IMR-90 (cell line): ENCODE measurements around the gene FAM234A. TPM values are rescaled to one million over a fixed set of nuclear protein-coding genes. Genes with fewer than 3 reads are reported as not detected.

Source experiments
- ATAC-seq: fragments of 200-7000 bp; cut with Tn5 transposase; 2 replicates; pipeline ENCODE4 v1.9.1; 2020; ENCODE audit warnings: low read depth, mild to moderate bottlenecking, moderate library complexity
- BruUV-seq: library from RNA; stranded (reverse); fragments of 400-500 nt; replicated peaks from 2 replicates; lab custom pipeline; 2021; lab: Mats Ljungman, UMichigan
- CTCF ChIA-PET: fragments of 300-600 bp; formaldehyde crosslinking; extraction: SDS; loops from one replicate; lab custom pipeline; 2021; ENCODE audit warnings: antibody characterized with exemption; lab: Yijun Ruan, JAX
- POLR2A ChIA-PET: fragments of 300-600 bp; sonication (Branson Sonifier 250); formaldehyde crosslinking; loops from one replicate; lab custom pipeline; 2022; ENCODE audit warnings: antibody characterized with exemption; ENCODE audit not compliant: unreplicated experiment; lab: Charles Lee
- DNase-seq: peaks from one replicate; pipeline ENCODE4 v3.0.0; 2013
- H2AFZ ChIP-seq: replicated peaks from 2 replicates; pipeline ENCODE3; 2013; ENCODE audit warnings: low read length, mild to moderate bottlenecking; ENCODE audit not compliant: poor library complexity
- H2AK5ac ChIP-seq: 2 replicates; pipeline ENCODE4 v1.6.1; 2013; ENCODE audit warnings: low read depth, low read length, inconsistent platforms
- H2AK9ac ChIP-seq: replicated peaks from 2 replicates; pipeline ENCODE3; 2013; ENCODE audit warnings: mild to moderate bottlenecking, low read depth, low read length, moderate library complexity; ENCODE audit not compliant: poor library complexity
- H2BK120ac ChIP-seq: 2 replicates; pipeline ENCODE4 v1.6.1; 2013; ENCODE audit warnings: low read depth, low read length, inconsistent platforms
- H2BK15ac ChIP-seq: 3 replicates; pipeline ENCODE4 v1.6.1; 2013; ENCODE audit warnings: low read depth, low read length, inconsistent platforms
- H2BK20ac ChIP-seq: 2 replicates; pipeline ENCODE4 v1.6.1; 2013; ENCODE audit warnings: low read depth, mild to moderate bottlenecking, inconsistent platforms, low read length, moderate library complexity
- H2BK5ac ChIP-seq: 2 replicates; pipeline ENCODE4 v1.6.1; 2013; ENCODE audit warnings: mild to moderate bottlenecking, low read depth, low read length, inconsistent platforms; ENCODE audit not compliant: poor library complexity, severe bottlenecking
- H3K14ac ChIP-seq: replicated peaks from 2 replicates; pipeline ENCODE4 v1.6.1; 2013; ENCODE audit warnings: low read depth, low read length, inconsistent platforms
- H3K18ac ChIP-seq: 2 replicates; pipeline ENCODE4 v1.6.1; 2013; ENCODE audit warnings: low read depth, low read length, control low read depth
- H3K23ac ChIP-seq: 2 replicates; pipeline ENCODE4 v1.6.1; 2013; ENCODE audit warnings: low read depth, low read length, inconsistent platforms
- H3K27ac ChIP-seq: 2 replicates; pipeline ENCODE4 v1.5.1; 2013; ENCODE audit warnings: mild to moderate bottlenecking, control low read depth, low read length; ENCODE audit not compliant: insufficient read depth
- H3K27me3 ChIP-seq: 2 replicates; pipeline ENCODE4 v1.6.1; 2013; ENCODE audit warnings: low read length; ENCODE audit not compliant: control insufficient read depth, insufficient read depth
- H3K36me3 ChIP-seq: 2 replicates; pipeline ENCODE4 v1.6.1; 2013; ENCODE audit warnings: low read length, mixed read lengths; ENCODE audit not compliant: control insufficient read depth, insufficient read depth
- H3K4ac ChIP-seq: 2 replicates; pipeline ENCODE4 v1.6.1; 2013; ENCODE audit warnings: low read depth, low read length, inconsistent platforms
- H3K4me1 ChIP-seq: 2 replicates; pipeline ENCODE4 v1.6.1; 2013; ENCODE audit warnings: low read length, mixed read lengths; ENCODE audit not compliant: control insufficient read depth, insufficient read depth
- H3K4me2 ChIP-seq: 2 replicates; pipeline ENCODE4 v1.6.1; 2013; ENCODE audit warnings: low read depth, mild to moderate bottlenecking, control low read depth, low read length, moderate library complexity
- H3K4me3 ChIP-seq: 2 replicates; pipeline ENCODE4 v1.5.1; 2013; ENCODE audit warnings: low read depth, mild to moderate bottlenecking, control low read depth, low read length, moderate library complexity; ENCODE audit not compliant: insufficient read depth
- H3K56ac ChIP-seq: 2 replicates; pipeline ENCODE4 v1.6.1; 2013; ENCODE audit warnings: low read length, inconsistent platforms; ENCODE audit not compliant: insufficient read depth; ENCODE audit errors: extremely low read depth
- H3K79me1 ChIP-seq, 2 experiments: 2 replicates each; pipeline ENCODE4 v1.6.1; 2013; ENCODE audit warnings: low read length in 2 of 2, inconsistent platforms in 1 of 2, low read depth in 1 of 2
- H3K9ac ChIP-seq: 2 replicates; pipeline ENCODE4 v1.6.1; 2013; ENCODE audit warnings: low read depth, low read length, control low read depth
- H3K9me1 ChIP-seq: 2 replicates; pipeline ENCODE4 v1.6.1; 2013; ENCODE audit warnings: low read length, inconsistent platforms; ENCODE audit not compliant: insufficient read depth
- H3K9me3 ChIP-seq: 2 replicates; pipeline ENCODE4 v1.6.1; 2013; ENCODE audit warnings: low read length; ENCODE audit not compliant: control insufficient read depth, insufficient read depth
- H4K20me1 ChIP-seq: 2 replicates; pipeline ENCODE4 v1.6.1; 2013; ENCODE audit warnings: low read length, inconsistent platforms; ENCODE audit not compliant: insufficient read depth
- H4K5ac ChIP-seq: 2 replicates; pipeline ENCODE4 v1.6.1; 2013; ENCODE audit warnings: mild to moderate bottlenecking, low read depth, low read length, control low read depth
- H4K8ac ChIP-seq, 2 experiments: 2 replicates each; pipeline ENCODE4 v1.6.1; 2013; ENCODE audit warnings: low read depth in 2 of 2, low read length in 2 of 2, control low read depth in 1 of 2, inconsistent platforms in 1 of 2
- H4K91ac ChIP-seq: 2 replicates; pipeline ENCODE4 v1.6.1; 2013; ENCODE audit warnings: low read depth, low read length, inconsistent platforms; ENCODE audit not compliant: insufficient read depth
- BHLHE40 ChIP-seq: fragments of 150-350 bp; IDR thresholded peaks from 2 replicates; pipeline ENCODE4 v1.6.1; 2016; ENCODE audit warnings: mild to moderate bottlenecking, low read depth, low read length
- CEBPB ChIP-seq: IDR thresholded peaks from 2 replicates; pipeline ENCODE4 v1.6.1; 2012; ENCODE audit warnings: low read depth, low read length, improper control_type of control experiment
- CHD1 ChIP-seq: IDR thresholded peaks from 2 replicates; pipeline ENCODE4 v1.6.1; 2012; ENCODE audit warnings: low read depth, low read length, improper control_type of control experiment
- CTCF ChIP-seq: conservative IDR thresholded peaks from 2 replicates; pipeline ENCODE4 v1.5.1; 2012; ENCODE audit warnings: mild to moderate bottlenecking, low read depth, low read length, improper control_type of control experiment
- ELK1 ChIP-seq: fragments of 150-350 bp; IDR thresholded peaks from 2 replicates; pipeline ENCODE4 v1.6.1; 2016; ENCODE audit warnings: low read depth, mild to moderate bottlenecking, low read length, moderate library complexity, borderline replicate concordance
- FOS ChIP-seq: fragments of 150-350 bp; IDR thresholded peaks from 2 replicates; pipeline ENCODE4 v1.6.1; 2016; ENCODE audit warnings: low read depth, low read length
- MAFK ChIP-seq: IDR thresholded peaks from 2 replicates; pipeline ENCODE4 v1.6.1; 2012; ENCODE audit warnings: low read depth, low read length, improper control_type of control experiment
- MAZ ChIP-seq: IDR thresholded peaks from 2 replicates; pipeline ENCODE4 v1.6.1; 2012; ENCODE audit warnings: low read depth, mild to moderate bottlenecking, low read length, improper control_type of control experiment, moderate library complexity, borderline replicate concordance
- MXI1 ChIP-seq: IDR thresholded peaks from 2 replicates; pipeline ENCODE4 v1.6.1; 2012; ENCODE audit warnings: low read depth, mild to moderate bottlenecking, low read length, moderate library complexity, borderline replicate concordance
- NFE2L2 ChIP-seq: fragments of 150-350 bp; IDR thresholded peaks from 2 replicates; pipeline ENCODE4 v1.6.1; 2016; ENCODE audit warnings: low read depth, mild to moderate bottlenecking, low read length
- POLR2A ChIP-seq: IDR thresholded peaks from 2 replicates; pipeline ENCODE4 v1.6.1; 2012; ENCODE audit warnings: mild to moderate bottlenecking, low read depth, low read length
- RAD21 ChIP-seq: IDR thresholded peaks from 2 replicates; pipeline ENCODE4 v1.6.1; 2012; ENCODE audit warnings: low read length, improper control_type of control experiment
- RCOR1 ChIP-seq: IDR thresholded peaks from 2 replicates; pipeline ENCODE4 v1.6.1; 2012; ENCODE audit warnings: mild to moderate bottlenecking, low read length, improper control_type of control experiment; ENCODE audit not compliant: insufficient replicate concordance
- RFX5 ChIP-seq: IDR thresholded peaks from 2 replicates; pipeline ENCODE4 v1.8.0; 2012; ENCODE audit warnings: low read depth, mild to moderate bottlenecking, low read length, moderate library complexity
- SMC3 ChIP-seq: fragments of 150-350 bp; IDR thresholded peaks from 2 replicates; pipeline ENCODE4 v1.6.1; 2016; ENCODE audit warnings: low read depth, mild to moderate bottlenecking, antibody characterized with exemption, low read length, moderate library complexity
- USF2 ChIP-seq: fragments of 150-350 bp; IDR thresholded peaks from 2 replicates; pipeline ENCODE4 v1.6.1; 2017; ENCODE audit warnings: mild to moderate bottlenecking, antibody characterized with exemption, low read length, low read depth
- WGBS, 2 experiments: methylation state at CpG; one replicate each; pipeline versions ENCODE4 v1.1.5 to v1.1.7; 2013; ENCODE audit warnings: missing lambda C conversion rate in 2 of 2; ENCODE audit not compliant: insufficient read length in 1 of 2; ENCODE audit errors: extremely low coverage in 2 of 2; 5-methylcytosine and 5-hydroxymethylcytosine counted together
- dilution Hi-C: fragments of 300-500 bp; cut with HindIII; formaldehyde crosslinking; loops from one replicate; pipeline ENCODE4 v1.14.3; 2018; ENCODE audit warnings: low sequenced_read_pairs; ENCODE audit not compliant: unreplicated experiment
- in situ Hi-C: fragments of 300-500 bp; cut with MboI; formaldehyde crosslinking; loops from 3 replicates; pipeline ENCODE4 v1.14.3; 2019; ENCODE audit warnings: low sequenced_read_pairs, inconsistent platforms, mixed read lengths
- intact Hi-C: fragments of 100-400 bp; cut with micrococcal nuclease; formaldehyde crosslinking; loops from 2 replicates; pipeline ENCODE4 v1.10.0; 2022
- polyA plus RNA-seq, 3 experiments: library from polyadenylated mRNA; depleted of rRNA; stranded (reverse); fragments of >200 nt; gene quantifications; 2 replicates each; pipeline ENCODE4 v1.2.3, GENCODE V29; 2012; ENCODE audit warnings: low replicate concordance in 1 of 3
- total RNA-seq: library from RNA; depleted of rRNA; stranded (reverse); fragments of >200 nt; gene quantifications from 2 replicates; pipeline ENCODE4 v1.2.3, GENCODE V29; 2012

FAM234A gene
- total and polyA plus RNA-seq, 2 of the 4 experiments (the other 2 are of a cell fraction): 30.3 to 64.2 TPM

DNA sequence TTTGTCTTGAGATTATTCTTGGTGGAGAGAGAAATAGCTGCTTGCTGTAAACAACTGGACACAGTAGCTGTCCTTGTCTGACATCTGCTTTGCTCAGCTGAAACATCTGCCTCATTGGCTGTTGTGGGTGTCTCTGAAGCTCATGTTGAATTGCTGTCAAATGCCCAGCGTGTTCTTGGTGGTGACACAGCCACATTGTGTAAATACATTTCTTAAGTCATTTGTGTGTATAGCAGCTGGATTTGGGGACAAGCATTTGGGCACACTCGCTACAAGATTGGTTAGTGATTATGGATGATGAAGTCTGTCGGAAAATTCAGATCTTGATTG, 5.3 kb downstream of the FAM234A start:
- ChIA-PET POLR2A (no interaction called here), CTCF (interaction anchor here (1.3 to 1.6 kb wide), 2 partner anchors 12 to 133 kb away, joined by 3 to 5 read pairs; no protein-coding TSS in a partner anchor)
- intact Hi-C loops: loop anchor here (5.0 kb wide), 1 partner anchor 92 kb away; no protein-coding TSS in a partner anchor
- Histone ChIP-seq H2AK5ac (no peak overlapping the region), H4K5ac (no peak overlapping the region), H2BK120ac (no peak overlapping the region), H3K4me2 (peak overlapping the region; percentile 12; the same call in 1 of the 2 replicates), H3K79me1 (peaks cover 23 to 45% of the 10 kb centered on the region in 2 experiments), H3K9me3 (no peaks in the 10 kb centered on the region), H4K20me1 (peaks cover 17% of the 10 kb centered on the region), H3K56ac (no peak overlapping the region), H2AFZ (no peak overlapping the region), H3K9me1 (0 out of 2 replicates have a peak, but pooled peaks cover 8% of the 10 kb centered on the region), H3K4me1 (peaks cover 4% of the 10 kb centered on the region), H4K91ac (no peak overlapping the region), H3K36me3 (no peaks in the 10 kb centered on the region), H3K18ac (no peak overlapping the region), H2BK15ac (no peak overlapping the region), H3K23ac (no peak overlapping the region), H4K8ac (no peak overlapping the region), H3K4me3 (no peak overlapping the region), H2BK20ac (no peak overlapping the region), H3K4ac (no peak overlapping the region), H2BK5ac (no peak overlapping the region), H2AK9ac (no peak overlapping the region), H3K9ac (no peak overlapping the region), H3K27ac (no peak overlapping the region), H3K14ac (no peak overlapping the region), H3K27me3 (no peaks in the 10 kb centered on the region)
- dilution Hi-C loops: no loop called here
- 0% methylated on average over 1 of the region's 3 CpGs; no CpG with 5 or more reads in 1 of the 2 experiments for WGBS, 2 experiments
- ATAC-seq (no peak), DNase-seq (peak; percentile 12)
- TF ChIP-seq CTCF: no peak
- TF ChIP-seq NFE2L2: no peak
- no peak for TF ChIP-seq RFX5
- no peak for TF ChIP-seq SMC3
- TF ChIP-seq RAD21: no peak
- no peak for TF ChIP-seq POLR2A
- TF ChIP-seq MAFK: no peak
- no peak for TF ChIP-seq RCOR1
- no peak for TF ChIP-seq CHD1
- no peak for TF ChIP-seq BHLHE40
- no peak for TF ChIP-seq MXI1
- no peak for TF ChIP-seq MAZ
- no peak for TF ChIP-seq CEBPB
- TF ChIP-seq USF2: no peak
- no peak for TF ChIP-seq ELK1
- no peak for TF ChIP-seq FOS
- BruUV-seq: no TSS peak
- in situ Hi-C loops: no loop called here
